Endodermal cell (in vitro differentiated cells): Measurements from ENCODE around the gene NTSR2. TPM values are rescaled to one million over a fixed set of nuclear protein-coding genes. Genes with fewer than 3 reads are reported as not detected.
"Not testable (repeated sequence)": the region's sequence is repeated elsewhere in the genome, so short reads cannot be mapped to it uniquely, and the experiment has no call there.

Experiments used
- DNase-seq: peaks from one replicate; pipeline ENCODE4 v3.0.0-alpha.2; 2017
- H3K27ac ChIP-seq: 2 replicates; pipeline ENCODE4 v1.5.1; 2013; ENCODE audit warnings: mild to moderate bottlenecking, low read depth, low read length, moderate library complexity
- H3K27me3 ChIP-seq: 2 replicates; pipeline ENCODE4 v1.6.1; 2013; ENCODE audit warnings: mild to moderate bottlenecking, low read length, moderate library complexity; ENCODE audit not compliant: insufficient read depth, control insufficient read depth, poor library complexity, severe bottlenecking
- H3K36me3 ChIP-seq: 2 replicates; pipeline ENCODE4 v1.7.0; 2013; ENCODE audit warnings: mild to moderate bottlenecking, low read length, moderate library complexity; ENCODE audit not compliant: control insufficient read depth, insufficient read depth
- H3K4me1 ChIP-seq: one replicate; pipeline ENCODE4 v1.7.0; 2013; ENCODE audit warnings: low read length; ENCODE audit not compliant: control insufficient read depth, insufficient read depth
- H3K4me3 ChIP-seq: 2 replicates; pipeline ENCODE4 v1.5.1; 2013; ENCODE audit warnings: mild to moderate bottlenecking, low read length, moderate library complexity
- H3K9ac ChIP-seq: 2 replicates; pipeline ENCODE4 v1.6.1; 2013; ENCODE audit warnings: mild to moderate bottlenecking, low read length, moderate library complexity; ENCODE audit not compliant: poor library complexity, severe bottlenecking; ENCODE audit errors: extremely low read depth
- H3K9me3 ChIP-seq: 2 replicates; pipeline ENCODE4 v1.6.1; 2013; ENCODE audit warnings: mild to moderate bottlenecking, low read length, moderate library complexity; ENCODE audit not compliant: control insufficient read depth
- H3K27ac Mint-ChIP-seq: 2 replicates; pipeline ENCODE4 v1.8.0; 2020; ENCODE audit warnings: mixed read lengths
- H3K27me3 Mint-ChIP-seq: 2 replicates; pipeline ENCODE4 v1.8.0; 2021; ENCODE audit warnings: mild to moderate bottlenecking, mixed read lengths; ENCODE audit not compliant: insufficient read depth
- H3K36me3 Mint-ChIP-seq: 2 replicates; pipeline ENCODE4 v1.8.0; 2020; ENCODE audit warnings: low read depth, mixed read lengths
- H3K4me1 Mint-ChIP-seq: 2 replicates; pipeline ENCODE4 v1.8.0; 2020; ENCODE audit warnings: mixed read lengths
- H3K4me3 Mint-ChIP-seq: 2 replicates; pipeline ENCODE4 v1.8.0; 2020; ENCODE audit warnings: mild to moderate bottlenecking, moderate library complexity, mixed read lengths
- H3K9me3 Mint-ChIP-seq: 2 replicates; pipeline ENCODE4 v1.8.0; 2020; ENCODE audit warnings: mild to moderate bottlenecking, mixed read lengths
- WGBS, 2 experiments: methylation state at CpG; one replicate each; pipeline versions ENCODE4 v1.1.5 to v1.1.7; 2013; ENCODE audit warnings: missing lambda C conversion rate in 2 of 2, mixed read lengths in 1 of 2; ENCODE audit not compliant: insufficient coverage in 1 of 2, insufficient read length in 1 of 2; 5-methylcytosine and 5-hydroxymethylcytosine counted together
- total RNA-seq, 2 donors: library from RNA; stranded (reverse); fragmentation: NEBNext Ultra II Directional in 1 of 2; extraction: Animal tissue kit (Norgen Biotek cat#: 25700) in 1 of 2; gene quantifications; 2 replicates in 1 of 2; 3 replicates in 1 of 2; pipeline ENCODE4 v1.2.1, GENCODE V29; 2021
- TF ChIP-seq, protein P1 (sequence below): fragments of 200-600 bp; sonication (generic); conservative IDR thresholded peaks from 2 replicates; pipeline ENCODE4 v1.5.0; 2021; ENCODE audit warnings: antibody characterized with exemption, mild to moderate bottlenecking

Gene NTSR2
- total RNA-seq, 2 donors from 2014 or later: not detected

DNA sequence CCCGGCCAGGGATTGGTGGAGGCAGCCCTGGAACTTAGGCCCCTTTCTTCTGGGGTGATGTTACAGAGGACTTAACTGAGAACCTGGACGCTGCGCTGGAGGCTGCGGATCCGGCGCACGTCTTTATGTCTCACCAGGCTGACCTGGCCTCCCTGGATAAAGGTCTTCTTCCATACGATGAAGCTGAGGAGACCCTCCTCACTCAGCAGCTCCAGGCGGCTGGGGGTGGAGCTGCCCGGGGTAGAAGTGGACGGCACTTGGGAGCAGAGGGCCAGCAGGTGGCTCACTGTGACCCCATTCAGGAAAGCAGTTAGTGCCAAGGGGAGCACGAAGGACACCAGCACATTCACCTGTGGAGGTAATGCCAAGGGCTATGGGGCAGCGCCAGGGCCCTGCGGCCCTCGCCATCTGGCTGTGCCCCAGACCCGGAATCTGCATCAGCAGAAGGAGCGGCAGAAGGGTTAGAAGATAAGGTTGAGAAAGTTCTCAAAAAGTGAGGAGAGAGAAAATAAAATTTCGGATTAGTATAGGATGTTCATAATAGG lies 8.0 kb downstream of the NTSR2 start:
- Mint-ChIP-seq H3K4me1 (no peaks in the 10 kb centered on the region), H3K9me3 (peaks cover 12% of the 10 kb centered on the region), H3K4me3 (no peak overlapping the region), H3K27me3 (peaks cover 13% of the 10 kb centered on the region), H3K36me3 (no peaks in the 10 kb centered on the region), H3K27ac (no peak overlapping the region)
- Histone ChIP-seq H3K27ac (no peak overlapping the region), H3K4me1 (no peaks in the 10 kb centered on the region), H3K9ac (no peak overlapping the region), H3K4me3 (no peak overlapping the region), H3K36me3 (no peaks in the 10 kb centered on the region), H3K9me3 (no peaks in the 10 kb centered on the region), H3K27me3 (no peaks in the 10 kb centered on the region)
- 91 to 95% methylated on average over 15 to 18 of the region's 18 CpGs for WGBS, 2 experiments
- TF ChIP-seq, protein P1, sequence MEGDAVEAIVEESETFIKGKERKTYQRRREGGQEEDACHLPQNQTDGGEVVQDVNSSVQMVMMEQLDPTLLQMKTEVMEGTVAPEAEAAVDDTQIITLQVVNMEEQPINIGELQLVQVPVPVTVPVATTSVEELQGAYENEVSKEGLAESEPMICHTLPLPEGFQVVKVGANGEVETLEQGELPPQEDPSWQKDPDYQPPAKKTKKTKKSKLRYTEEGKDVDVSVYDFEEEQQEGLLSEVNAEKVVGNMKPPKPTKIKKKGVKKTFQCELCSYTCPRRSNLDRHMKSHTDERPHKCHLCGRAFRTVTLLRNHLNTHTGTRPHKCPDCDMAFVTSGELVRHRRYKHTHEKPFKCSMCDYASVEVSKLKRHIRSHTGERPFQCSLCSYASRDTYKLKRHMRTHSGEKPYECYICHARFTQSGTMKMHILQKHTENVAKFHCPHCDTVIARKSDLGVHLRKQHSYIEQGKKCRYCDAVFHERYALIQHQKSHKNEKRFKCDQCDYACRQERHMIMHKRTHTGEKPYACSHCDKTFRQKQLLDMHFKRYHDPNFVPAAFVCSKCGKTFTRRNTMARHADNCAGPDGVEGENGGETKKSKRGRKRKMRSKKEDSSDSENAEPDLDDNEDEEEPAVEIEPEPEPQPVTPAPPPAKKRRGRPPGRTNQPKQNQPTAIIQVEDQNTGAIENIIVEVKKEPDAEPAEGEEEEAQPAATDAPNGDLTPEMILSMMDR: no peak
- no peak for DNase-seq

DNA sequence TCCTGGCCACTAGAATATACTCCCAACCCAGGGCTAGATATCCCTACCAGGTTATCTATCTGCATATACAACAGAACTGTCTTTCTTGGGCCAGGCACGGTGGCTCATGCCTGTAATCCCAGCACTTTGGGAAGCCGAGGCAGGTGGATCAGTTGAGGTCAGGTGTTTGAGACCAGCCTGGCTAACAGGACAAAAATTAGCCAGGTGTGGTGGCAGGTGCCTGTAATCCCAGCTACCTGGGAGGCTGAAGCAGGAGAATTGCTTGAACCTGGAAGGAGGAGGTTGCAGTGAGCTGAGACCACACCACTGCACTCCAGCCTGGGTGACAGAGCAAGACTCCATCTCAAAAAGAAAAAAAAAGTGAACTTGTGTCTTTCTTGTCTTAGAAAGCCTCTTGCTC lies 9.6 kb downstream of the NTSR2 start:
- not testable (repeated sequence) for H3K27me3 ChIP-seq, H3K4me3 Mint-ChIP-seq, H3K36me3 Mint-ChIP-seq, H3K4me1 Mint-ChIP-seq, H3K4me1 ChIP-seq, H3K27me3 Mint-ChIP-seq, H3K36me3 ChIP-seq, H3K9ac ChIP-seq, H3K27ac Mint-ChIP-seq, DNase-seq, H3K4me3 ChIP-seq, H3K27ac ChIP-seq, H3K9me3 ChIP-seq
- WGBS, 2 experiments: 91 to 100% methylated on average over 2 of the region's 2 CpGs
- peaks cover 12% of the 10 kb centered on the region for H3K9me3 Mint-ChIP-seq

DNA sequence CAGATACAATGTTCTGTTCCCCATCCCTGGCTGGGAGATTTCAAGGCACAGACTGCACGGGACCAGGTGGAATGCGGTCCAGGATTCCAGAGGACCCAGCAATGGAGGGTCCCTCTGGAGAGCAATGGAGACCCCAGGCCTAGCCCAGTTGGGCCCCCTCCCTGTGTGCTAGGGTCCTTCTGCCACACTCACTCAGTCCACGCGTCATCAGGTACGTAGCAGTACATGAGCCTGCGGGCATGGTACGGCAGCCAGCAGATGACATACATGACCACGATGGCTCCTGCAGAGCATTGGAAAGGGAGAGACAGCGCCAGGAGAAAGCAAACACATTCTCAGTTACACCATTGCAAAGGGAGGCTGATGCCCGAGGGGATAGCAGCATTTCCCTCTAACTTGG lies 10.1 kb downstream of the NTSR2 start:
- Histone ChIP-seq H3K36me3 (no peaks in the 10 kb centered on the region), H3K9ac (no peak overlapping the region), H3K4me3 (no peak overlapping the region), H3K27ac (no peak overlapping the region), H3K9me3 (no peaks in the 10 kb centered on the region), H3K4me1 (no peaks in the 10 kb centered on the region), H3K27me3 (no peaks in the 10 kb centered on the region)
- 91 to 95% methylated on average over 9 to 10 of the region's 10 CpGs for WGBS, 2 experiments
- peaks cover 12% of the 10 kb centered on the region for H3K9me3 Mint-ChIP-seq
- no peaks in the 10 kb centered on the region for H3K4me1 Mint-ChIP-seq
- DNase-seq: no peak
- H3K36me3 Mint-ChIP-seq: no peaks in the 10 kb centered on the region
- TF ChIP-seq, protein P1: no peak
- no peak overlapping the region for H3K4me3 Mint-ChIP-seq
- peaks cover 10% of the 10 kb centered on the region for H3K27me3 Mint-ChIP-seq
- no peak overlapping the region for H3K27ac Mint-ChIP-seq

DNA sequence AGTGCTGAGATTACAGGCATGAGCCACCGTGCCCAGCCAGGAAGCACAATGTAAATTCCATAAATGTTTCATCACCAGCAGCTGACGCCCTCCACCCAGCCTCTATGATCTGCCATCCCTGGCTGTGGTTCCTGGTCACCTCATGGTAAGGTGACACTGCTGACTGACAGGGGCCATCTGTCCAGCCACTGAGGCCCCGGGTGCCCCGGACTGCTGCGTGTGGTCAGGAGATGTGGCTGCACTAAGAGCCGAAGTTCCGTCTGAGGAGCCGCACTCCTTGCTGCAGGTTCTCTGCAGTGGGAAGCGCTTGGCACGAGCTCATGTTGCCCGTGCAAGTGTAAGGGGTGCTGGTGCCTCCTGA lies 10.9 kb downstream of the NTSR2 start:
- WGBS, 2 experiments: 91 to 92% methylated on average over 11 of the region's 11 CpGs
- Histone ChIP-seq H3K9ac (no peak overlapping the region), H3K4me1 (no peaks in the 10 kb centered on the region), H3K9me3 (no peaks in the 10 kb centered on the region), H3K36me3 (no peaks in the 10 kb centered on the region), H3K27me3 (no peaks in the 10 kb centered on the region), H3K27ac (no peak overlapping the region), H3K4me3 (no peak overlapping the region)
- H3K4me3 Mint-ChIP-seq: no peak overlapping the region
- no peaks in the 10 kb centered on the region for H3K36me3 Mint-ChIP-seq
- TF ChIP-seq, protein P1: no peak
- no peak for DNase-seq
- H3K27me3 Mint-ChIP-seq: peaks cover 10% of the 10 kb centered on the region
- H3K9me3 Mint-ChIP-seq: peaks cover 12% of the 10 kb centered on the region
- no peak overlapping the region for H3K27ac Mint-ChIP-seq
- H3K4me1 Mint-ChIP-seq: no peaks in the 10 kb centered on the region
